GM21737 (cell line): ENCODE results near the gene TNFAIP8.

ENCODE experiments used
- ATAC-seq: cut with Tn5 transposase; IDR thresholded peaks from one replicate; pipeline ENCODE4 v1.9.1; 2021; ENCODE audit warnings: mild to moderate bottlenecking, moderate library complexity; ENCODE audit not compliant: unreplicated experiment

The TNFAIP8 gene

DNA sequence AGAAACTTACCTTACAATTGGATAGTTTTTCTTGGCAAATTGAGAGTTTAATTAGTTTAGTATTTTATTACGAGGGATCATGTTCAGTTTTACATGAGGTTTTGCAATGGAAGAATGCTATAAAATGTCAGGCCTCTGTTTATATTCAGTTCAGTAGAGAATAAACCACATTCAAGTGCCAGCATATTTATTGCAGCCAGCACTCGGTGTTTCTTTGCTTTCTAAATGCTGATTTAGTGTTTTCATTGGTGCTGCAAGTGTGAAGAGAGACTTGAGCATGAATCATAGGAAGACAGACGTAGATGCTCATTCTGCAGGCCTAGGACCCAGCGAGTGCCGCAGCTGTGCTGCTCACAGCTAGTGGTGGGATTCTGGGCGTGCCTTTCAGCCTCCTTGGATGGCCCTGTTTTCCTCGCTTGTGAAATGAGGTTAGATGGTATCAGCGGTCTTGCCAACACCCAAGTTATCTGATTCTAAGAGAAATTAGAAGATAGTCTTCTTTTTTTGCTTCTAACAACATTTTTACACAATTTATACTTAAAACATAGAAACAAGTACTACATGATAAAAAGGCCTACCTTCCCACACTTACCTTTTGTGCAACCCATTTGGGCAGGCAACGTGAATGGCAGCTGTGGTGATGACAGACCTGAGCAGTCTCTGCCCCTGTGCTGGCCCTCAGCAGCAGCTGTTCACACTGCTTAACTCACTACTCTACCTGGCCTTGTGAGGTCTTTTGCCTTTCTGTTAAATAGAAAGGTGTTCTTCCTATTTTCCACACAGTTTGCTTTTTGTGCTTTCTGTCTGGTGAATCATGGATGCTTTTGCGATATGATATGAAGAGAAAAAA, 26.8 kb upstream of the TNFAIP8 start:
- no peak for ATAC-seq

DNA sequence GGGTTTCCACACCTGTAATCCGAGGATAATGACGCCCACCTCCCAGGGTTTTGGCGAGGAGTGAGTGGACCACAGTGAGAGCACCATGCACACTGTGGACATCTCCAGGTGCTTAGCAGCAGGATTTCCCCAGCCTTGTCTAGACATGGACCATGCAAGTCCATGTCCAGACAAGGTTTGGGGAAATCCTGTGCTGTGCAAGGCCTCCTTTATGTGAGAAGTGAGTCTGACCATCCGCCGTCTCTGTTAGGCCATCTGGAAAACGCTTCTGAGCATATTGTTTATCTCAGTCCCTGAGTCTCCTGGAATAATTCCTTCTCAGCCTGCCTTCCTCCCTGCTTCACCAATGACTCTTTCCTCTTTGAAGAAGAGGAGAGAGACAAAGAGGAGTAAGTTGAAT, 26.2 kb upstream of the TNFAIP8 start:
- ATAC-seq = no peak

DNA sequence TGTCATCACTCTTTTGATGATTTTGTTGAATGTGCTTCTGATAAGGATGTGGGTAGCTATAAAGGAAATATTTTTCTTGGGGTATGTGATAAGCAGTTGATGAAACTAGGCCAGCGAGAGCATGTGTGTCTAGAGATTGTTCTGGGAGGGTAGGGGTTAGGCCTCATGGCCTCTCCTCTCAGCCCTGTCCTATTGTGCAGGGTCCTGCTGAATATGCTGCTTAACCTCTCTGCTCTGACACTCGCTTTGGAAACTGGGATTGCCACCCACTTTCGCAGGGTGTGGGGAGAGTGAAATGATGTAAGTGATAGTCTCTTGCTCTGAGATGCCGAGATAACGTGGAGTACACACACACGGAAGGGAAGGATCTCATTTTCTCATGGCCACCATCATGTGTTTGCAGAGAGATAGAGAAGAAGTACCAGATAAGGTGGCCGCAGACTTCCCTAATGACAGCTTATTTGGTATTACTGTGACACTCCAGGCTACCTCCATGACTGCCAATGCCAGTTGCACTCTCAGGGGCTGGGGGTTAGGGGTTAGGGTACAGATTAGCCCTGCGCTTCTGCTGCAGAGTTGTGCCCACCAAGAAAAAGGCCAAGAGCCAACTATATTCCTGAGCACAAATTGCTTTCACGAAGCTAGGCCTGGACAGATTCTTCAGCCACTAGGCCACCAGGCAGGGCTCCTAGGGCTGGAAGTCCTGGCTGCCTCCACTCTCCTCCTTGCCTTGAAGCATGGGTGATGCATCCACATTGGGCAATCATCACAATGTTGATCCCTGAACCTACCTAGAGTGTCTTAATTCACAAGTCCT, 25.2 kb upstream of the TNFAIP8 start:
- ATAC-seq = no peak

DNA sequence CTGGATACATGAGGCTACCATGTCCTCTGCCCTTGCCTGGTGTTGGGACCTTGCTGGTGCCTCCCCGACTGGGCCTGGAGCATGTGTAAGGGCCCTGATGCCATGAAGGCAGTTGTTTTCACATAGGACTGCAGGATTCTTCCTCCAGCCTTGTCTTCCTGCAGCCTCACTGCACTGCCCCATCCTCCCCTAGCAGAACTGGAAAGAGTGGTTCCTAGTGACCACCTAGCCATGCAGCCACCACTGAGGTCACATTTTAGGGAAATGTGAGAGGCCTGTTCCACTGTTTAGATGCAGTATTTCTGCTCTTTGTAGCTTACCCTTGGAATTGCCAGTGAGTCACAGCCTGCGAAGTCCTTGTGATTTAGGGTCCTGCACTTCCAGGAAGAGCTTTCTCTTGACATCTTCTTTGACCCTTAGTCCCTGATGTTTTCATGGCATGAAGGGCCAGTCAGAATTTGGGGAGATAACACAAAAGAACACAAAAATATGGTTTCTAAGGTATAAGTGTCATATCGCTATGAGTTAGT, 24.2 kb upstream of the TNFAIP8 start:
- no peak for ATAC-seq

DNA sequence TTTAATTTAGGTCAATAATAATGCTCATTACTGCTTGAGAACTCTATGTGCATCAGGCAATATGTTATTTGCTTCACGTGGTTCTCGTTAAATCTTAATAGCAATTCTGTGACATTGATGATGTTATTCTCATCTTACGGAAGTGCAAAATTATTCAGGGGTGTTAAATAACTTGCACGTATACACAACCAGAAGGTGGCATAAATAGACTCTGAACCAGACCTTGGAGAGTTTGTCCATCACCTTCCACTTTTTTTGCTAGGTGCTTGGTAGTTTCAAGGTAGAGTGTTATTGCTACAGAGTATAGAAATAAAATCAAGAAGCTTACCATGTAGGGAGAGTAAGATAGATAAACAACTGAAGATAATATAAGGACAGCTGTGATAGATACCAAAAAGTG, 23.6 kb upstream of the TNFAIP8 start:
- ATAC-seq = no peak

DNA sequence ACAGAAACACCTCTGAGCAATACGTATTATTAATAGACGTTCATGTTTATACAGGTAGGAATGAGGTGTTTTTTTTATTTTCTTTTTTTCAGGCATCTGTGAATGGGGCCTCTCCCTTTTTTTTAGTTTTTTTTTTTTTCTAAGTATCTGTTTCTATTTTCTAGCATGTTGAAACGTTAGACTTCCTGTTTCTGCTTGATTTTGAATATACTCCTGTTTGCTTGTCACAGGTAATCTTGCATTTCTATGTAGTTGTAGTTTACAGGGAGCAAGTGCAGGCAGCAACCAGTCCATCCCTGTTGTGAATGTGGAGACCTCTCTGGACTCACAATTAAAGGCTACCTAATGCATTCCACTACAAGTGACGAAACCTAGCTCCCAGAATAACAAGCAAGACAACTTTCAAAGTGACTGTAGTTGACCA, 22.8 kb upstream of the TNFAIP8 start:
- peak; percentile 29 for ATAC-seq

DNA sequence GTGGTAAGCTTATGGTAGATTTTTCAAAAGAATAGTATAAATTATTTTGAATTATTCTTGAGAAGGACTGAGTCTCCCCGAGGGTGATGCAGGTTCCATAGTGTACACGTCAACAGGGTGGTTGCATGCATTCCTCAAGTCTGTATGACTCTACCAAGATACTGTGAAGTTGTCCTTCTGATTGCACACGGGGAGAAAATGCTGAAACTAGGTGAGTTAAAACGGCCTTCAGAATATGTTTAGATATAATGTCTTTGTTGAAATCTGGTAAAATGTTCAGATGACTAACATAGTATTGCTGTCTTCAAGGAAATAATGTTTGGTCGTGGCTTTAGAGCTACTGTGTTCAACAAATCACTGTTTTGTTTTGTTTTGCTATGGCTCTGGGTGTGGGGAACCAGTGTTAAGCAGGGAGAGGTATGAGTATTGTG, 22.4 kb upstream of the TNFAIP8 start:
- no peak for ATAC-seq

DNA sequence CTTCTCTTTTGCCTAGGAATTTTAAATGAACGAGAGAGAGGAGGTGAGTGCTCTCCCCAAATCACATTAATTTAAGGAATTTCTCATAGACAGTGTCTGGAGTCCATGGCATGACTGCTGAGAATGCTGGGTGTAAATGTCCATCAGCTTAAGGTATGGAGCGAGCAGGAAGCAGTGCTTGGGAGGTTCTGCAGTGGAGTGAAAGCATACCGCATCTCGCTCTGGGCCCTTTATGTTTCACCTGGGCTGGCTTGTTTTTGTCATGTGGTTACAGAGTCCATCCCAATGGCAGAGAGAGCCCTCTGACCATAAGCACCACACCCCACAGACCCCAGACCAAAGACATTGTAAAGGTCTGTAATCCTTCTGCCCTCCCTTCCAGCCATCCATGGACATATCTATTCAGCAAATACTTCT, 20.6 kb upstream of the TNFAIP8 start:
- ATAC-seq = no peak

DNA sequence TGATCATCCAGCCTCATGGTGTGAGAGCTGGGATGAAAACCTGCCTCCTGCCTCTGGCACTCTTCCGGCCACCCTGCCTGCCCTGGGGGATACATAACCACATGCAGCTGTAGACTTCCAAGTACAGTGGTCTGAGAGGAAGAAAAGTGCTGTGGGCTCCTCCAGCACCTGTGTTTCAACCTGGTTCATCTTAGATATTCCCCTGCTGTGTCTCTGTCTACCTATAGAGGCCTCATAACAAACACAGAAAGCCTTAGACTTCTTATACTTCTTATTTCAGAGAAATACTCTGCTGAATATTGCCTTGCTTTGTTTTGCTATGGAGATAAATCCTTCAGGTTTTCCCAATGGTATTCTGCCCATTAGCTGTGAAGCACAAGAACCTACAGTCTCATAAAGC, 19.6 kb upstream of the TNFAIP8 start:
- no peak for ATAC-seq

DNA sequence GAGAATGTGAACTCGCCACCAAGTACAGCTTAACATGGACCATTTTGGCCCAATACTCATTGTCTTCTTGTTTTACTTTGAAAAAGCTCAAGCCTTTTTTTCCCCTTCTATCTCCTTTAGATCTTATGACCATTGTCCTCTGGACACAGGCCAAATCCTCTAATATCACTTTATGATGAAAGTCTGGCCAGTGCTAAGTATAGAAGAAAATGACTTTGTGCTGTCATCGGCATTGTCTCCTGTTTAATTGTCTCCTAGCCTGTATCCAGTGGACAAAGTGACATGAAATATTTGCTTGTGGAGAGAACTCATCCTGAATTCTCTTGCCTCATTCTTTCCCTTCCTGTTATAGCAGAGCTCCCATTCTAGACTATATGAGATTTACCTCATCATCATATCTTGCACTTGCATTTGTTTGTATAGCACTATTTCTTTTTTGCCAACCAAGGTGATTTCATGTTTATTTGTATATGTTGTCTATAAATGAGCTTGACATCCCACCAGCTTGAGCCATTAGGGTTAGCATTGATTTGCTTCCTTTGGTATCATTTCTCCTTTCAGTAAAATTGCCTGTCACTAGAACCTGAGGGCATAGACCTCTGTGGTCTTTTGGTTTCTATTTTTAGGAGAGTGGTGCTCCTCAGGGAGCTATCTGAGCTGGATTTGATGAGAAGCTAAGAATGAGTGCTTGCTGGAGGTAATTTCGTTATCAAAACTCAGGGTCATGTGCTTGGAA, 18.8 kb upstream of the TNFAIP8 start:
- no peak for ATAC-seq

DNA sequence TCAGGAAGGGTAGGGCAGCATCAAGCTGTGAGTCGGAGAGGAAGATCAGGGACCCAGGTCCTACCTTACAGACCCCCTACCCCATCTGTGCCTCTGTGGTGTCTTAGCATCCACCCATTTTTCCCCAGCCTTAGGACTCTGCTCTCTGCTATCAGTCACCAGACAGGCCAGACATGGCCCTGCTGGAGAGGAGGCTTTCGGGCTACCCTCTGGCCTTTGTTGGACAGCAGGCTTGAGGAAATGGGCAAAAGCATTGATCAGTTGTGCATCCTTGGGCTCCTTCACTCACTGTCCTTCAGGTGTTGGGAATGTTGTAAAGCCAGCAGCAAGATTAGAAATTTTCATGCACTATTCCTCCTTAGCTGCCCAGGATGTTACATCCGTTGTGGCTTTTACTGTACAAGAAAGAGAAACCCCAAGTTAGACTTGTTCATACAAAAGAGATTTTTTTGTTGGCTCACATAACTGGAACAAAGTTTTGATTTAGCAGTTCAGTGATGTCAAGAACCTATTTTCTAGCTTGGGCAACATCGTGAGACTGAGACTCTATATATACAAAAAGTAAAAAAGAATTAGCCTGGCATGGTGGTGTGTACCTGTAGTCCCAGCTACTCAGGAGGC, 17.4 kb upstream of the TNFAIP8 start:
- ATAC-seq = no peak

DNA sequence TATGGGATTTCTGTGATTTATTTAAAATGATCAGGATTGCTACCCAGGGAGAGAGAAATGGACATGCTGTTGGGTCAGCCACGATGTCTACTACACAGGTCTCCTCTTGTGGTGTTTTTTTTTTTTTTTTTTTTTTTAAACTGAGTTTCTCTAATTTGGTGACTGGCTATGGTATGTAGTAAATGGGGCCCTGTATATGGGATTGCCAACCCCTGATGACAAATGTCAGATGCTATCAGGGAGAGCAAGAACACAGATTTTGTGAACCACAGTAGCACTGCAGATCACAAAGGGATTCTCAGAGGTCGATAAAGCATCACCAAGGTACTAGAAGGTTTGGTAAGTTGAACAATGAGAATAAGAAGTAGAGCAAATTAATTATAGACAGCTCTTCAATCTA, 16.5 kb upstream of the TNFAIP8 start:
- no peak for ATAC-seq

DNA sequence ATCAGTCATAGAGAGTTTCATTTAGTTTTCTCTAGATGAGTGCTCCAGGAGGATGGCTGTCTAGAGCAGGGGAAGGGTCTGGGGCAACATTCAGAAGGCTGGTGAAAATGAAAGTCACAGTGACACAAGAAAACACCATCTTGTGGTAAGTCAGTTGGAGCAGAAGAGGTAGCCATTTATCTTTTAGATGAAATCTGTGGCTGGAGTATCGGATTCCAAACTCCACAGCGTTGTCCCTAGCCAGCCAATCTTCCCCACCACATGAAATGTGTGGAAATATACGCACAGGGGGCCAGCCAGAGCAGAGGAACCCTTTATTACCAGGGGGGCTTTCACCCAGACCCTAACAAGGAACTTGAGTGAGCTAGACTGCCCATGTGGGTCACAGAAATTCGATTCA, 15.9 kb upstream of the TNFAIP8 start:
- ATAC-seq = no peak

DNA sequence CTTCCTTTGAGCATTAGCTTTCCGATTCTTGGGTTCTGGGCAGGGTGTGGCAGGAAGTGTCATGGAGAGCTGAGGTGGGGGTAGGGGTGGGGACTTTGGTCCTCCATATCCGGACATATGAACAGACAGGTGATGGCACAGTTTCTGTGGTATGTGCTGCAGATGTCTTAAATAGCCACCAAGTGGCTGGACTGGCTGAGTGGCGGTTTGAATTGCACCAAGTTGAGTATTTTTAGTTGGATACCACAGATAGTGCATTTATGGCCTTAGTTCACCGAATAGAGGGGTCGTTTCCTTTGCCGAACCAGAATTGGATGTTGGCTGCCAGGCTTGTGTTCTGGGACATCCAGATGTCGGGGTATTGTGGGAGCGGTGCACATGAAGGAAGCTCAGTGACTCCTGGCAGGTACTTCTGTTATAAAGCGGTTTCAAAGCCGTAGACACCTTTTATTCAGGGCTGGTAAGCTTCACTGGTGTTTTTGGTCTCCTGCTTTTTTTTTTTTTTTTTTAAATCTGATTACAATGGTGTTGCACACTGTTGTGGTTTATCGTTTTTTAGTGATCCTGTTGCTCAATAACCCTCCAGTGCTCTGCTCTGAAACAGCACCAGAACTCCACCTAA, 15.1 kb upstream of the TNFAIP8 start:
- ATAC-seq = peak; percentile 56

DNA sequence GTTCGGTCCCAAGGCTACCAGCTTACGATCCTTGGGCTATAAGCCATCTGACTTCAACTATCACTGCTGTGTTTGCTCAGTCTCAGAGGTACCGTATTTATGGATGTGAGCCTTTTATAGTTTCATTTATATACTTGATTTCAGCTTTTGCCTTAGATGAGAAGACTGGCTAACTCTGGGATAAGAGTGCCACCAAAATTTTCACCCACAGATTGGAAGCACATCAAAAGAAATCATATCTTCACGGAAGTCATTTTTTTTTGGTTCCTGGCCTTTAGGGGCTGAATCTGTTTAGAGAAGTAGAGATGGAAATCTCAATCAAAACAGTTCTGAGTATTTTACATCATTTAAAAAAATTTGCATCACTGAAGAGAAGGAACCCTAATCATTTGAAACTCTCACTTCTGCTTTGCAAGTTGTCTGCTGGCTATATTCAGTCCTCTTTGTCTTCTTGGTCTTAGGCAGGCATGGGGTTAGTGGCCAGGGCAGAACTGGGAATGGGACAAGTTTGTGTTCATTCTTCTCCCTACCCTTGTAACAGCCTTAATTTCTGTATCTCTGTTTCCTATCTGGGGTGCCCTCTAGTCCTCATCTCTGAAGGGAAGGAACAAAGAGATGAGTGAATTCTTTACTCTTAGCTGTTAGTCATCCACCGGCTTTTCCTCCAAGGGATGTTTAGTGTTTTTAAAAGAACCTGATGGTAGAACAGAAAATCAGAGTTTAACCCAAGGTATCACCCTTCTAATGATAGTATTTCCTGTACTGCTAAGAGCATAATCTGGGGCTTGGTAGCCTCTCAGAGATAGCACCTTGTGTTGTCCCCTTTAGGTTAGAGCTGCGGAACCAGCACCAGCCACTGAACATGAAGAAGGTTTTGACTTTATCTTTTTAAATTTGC, 14.1 kb upstream of the TNFAIP8 start:
- ATAC-seq = peak; percentile 47

DNA sequence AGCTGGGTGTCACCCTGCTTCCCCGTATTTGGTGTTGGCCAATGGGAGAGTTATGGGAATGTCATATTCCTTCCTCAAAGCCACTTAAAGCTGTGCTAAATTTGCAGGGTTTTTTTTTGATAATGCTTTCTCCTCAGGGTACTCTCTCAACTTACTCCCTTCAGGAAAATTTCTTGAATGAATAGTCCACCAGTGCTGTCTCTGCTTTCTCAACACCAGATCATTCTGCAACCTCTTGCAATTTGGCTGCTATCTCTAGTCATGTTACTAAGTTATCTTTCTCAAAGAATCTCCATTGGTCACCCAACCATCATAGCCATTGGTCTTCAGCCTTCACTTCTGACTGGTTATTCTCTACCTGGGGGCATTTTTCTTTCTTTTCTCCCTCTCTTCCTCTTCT, 13.4 kb upstream of the TNFAIP8 start:
- no peak for ATAC-seq

DNA sequence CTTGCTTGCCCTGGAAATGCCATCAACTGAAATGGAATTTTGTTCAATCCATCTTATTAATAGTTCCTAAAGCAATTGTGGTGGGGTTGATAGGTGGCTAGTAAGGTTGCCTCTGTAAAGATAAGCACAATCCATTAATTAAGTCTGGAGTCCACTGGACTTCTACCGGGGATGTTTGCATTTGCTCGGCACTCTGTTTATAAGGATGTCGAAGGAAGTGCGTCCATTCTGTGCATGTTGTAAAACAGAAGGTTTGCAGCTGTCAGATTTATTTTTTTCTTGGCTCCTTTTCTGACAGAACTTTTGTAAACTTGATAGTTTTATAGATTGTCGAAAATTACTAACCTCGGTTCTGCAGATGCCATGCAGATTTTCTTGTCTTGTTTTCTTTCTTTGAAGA, 12.8 kb upstream of the TNFAIP8 start:
- ATAC-seq = no peak

DNA sequence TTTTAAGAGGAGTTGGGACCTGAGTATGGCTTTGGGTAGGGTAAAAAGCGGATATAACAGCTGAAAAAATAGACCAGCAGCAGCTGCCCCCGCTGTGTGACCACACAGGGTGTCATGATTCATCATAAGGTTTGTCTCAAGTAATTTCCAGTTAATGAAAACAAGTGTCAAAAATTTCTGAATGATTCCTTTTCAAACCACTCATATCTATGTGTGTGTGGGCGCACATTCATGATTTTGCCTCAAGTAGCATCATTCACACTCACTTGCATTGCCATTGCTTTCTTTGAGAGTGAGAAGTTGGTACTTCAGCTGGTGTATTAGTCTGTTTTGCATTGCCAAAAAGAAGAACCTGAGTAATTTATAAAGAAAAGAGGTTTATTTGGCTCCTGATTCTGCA, 12.1 kb upstream of the TNFAIP8 start:
- no peak for ATAC-seq

DNA sequence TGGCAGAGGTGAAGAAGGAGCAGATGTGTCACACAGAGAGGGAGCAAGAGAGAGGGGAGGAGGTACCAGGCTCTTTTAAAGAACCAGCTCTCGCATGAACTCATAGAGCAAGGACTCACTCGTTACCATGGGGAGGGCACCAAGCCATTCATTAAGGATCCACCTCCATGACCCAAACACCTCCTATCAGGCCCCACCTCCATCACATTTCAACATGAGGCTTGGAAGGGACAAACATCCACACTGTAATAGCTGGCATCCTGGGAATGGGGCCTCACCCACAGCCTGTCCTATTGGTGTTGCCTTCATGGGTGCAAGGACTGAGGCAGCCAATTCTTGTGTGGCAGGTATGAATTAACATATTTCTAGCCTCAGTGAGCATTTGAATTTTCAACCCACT, 11.6 kb upstream of the TNFAIP8 start:
- ATAC-seq = no peak
